HFFc6 (cell line): Measurements from ENCODE around the gene RABGAP1. TPM values are rescaled to one million over a fixed set of nuclear protein-coding genes. Genes with fewer than 3 reads are reported as not detected.

ENCODE experiments used
- DNase-seq: peaks from one replicate; pipeline ENCODE4 v3.0.0-alpha.2; 2018
- H3K27ac Mint-ChIP-seq: 2 replicates; pipeline ENCODE4 v1.8.0; 2020; ENCODE audit warnings: mild to moderate bottlenecking, mixed read lengths
- H3K27me3 Mint-ChIP-seq: 2 replicates; pipeline ENCODE4 v1.8.0; 2021; ENCODE audit warnings: mild to moderate bottlenecking, moderate library complexity, mixed read lengths; ENCODE audit not compliant: insufficient read depth
- H3K36me3 Mint-ChIP-seq: 2 replicates; pipeline ENCODE4 v1.8.0; 2021; ENCODE audit warnings: low read depth, mixed read lengths
- H3K4me1 Mint-ChIP-seq: 2 replicates; pipeline ENCODE4 v1.8.0; 2020; ENCODE audit warnings: low read depth, mixed read lengths
- H3K4me3 Mint-ChIP-seq: 2 replicates; pipeline ENCODE4 v1.8.0; 2020; ENCODE audit warnings: mild to moderate bottlenecking, moderate library complexity, mixed read lengths
- H3K9me3 Mint-ChIP-seq: 2 replicates; pipeline ENCODE4 v1.8.0; 2020; ENCODE audit warnings: mild to moderate bottlenecking, mixed read lengths
- CTCF ChIP-seq: fragments of 200-600 bp; sonication (generic); IDR thresholded peaks from 2 replicates; pipeline ENCODE4 v1.5.0; 2021; ENCODE audit warnings: antibody characterized with exemption, mild to moderate bottlenecking
- total RNA-seq, 6 experiments: library from RNA; stranded (reverse); fragmentation: NEBNext Ultra II Directional; extraction: Animal tissue kit (Norgen Biotek cat#: 25700); gene quantifications; 2 replicates in 1 of 6; 3 replicates in 5 of 6; pipeline ENCODE4 v1.2.3, GENCODE V29; 2021

RABGAP1 gene
- total RNA-seq, 6 experiments from 2014 or later: 29.0 to 39.3 (median 33.9) TPM

GRCh38 chr9:122955961-122956360 lies 15.1 kb downstream of the RABGAP1 start:
- Mint-ChIP-seq H3K27ac (no peak overlapping the region), H3K4me3 (no peak overlapping the region), H3K9me3 (no peaks in the 10 kb centered on the region), H3K4me1 (peaks cover 44% of the 10 kb centered on the region), H3K27me3 (no peaks in the 10 kb centered on the region), H3K36me3 (peaks cover 13% of the 10 kb centered on the region; the same call in 1 of the 2 replicates)
- no peak for DNase-seq
- no peak for TF ChIP-seq CTCF

GRCh38 chr9:122961139-122961538 lies 20.3 kb downstream of the RABGAP1 start:
- TF ChIP-seq CTCF: no peak
- H3K4me1 Mint-ChIP-seq: peaks cover 15% of the 10 kb centered on the region
- no peaks in the 10 kb centered on the region for H3K27me3 Mint-ChIP-seq
- H3K27ac Mint-ChIP-seq: no peak overlapping the region
- no peak overlapping the region for H3K4me3 Mint-ChIP-seq
- H3K9me3 Mint-ChIP-seq: no peaks in the 10 kb centered on the region
- peaks cover 14% of the 10 kb centered on the region; the same call in 1 of the 2 replicates for H3K36me3 Mint-ChIP-seq
- no peak for DNase-seq

- Mint-ChIP-seq H3K27me3 (no peaks in the 10 kb centered on the region), H3K9me3 (no peaks in the 10 kb centered on the region), H3K4me1 (0 out of 2 replicates have a peak, but pooled peaks cover 4% of the 10 kb centered on the region), H3K4me3 (no peak overlapping the region), H3K36me3 (peaks cover 5% of the 10 kb centered on the region; the same call in 1 of the 2 replicates), H3K27ac (no peak overlapping the region)
- no peak for TF ChIP-seq CTCF
- no peak for DNase-seq
These were observed 34.4 kb downstream of the RABGAP1 start for GRCh38 chr9:122975196-122975595.

GRCh38 chr9:122978601-122979000 lies 37.8 kb downstream of the RABGAP1 start:
- Mint-ChIP-seq H3K4me3 (no peak overlapping the region), H3K36me3 (no peaks in the 10 kb centered on the region; the same call in 1 of the 2 replicates), H3K4me1 (0 out of 2 replicates have a peak, but pooled peaks cover 4% of the 10 kb centered on the region), H3K27ac (no peak overlapping the region; the same call in 1 of the 2 replicates), H3K9me3 (no peaks in the 10 kb centered on the region), H3K27me3 (no peaks in the 10 kb centered on the region)
- TF ChIP-seq CTCF: no peak
- DNase-seq: no peak

GRCh38 chr9:122986010-122986409 lies 45.2 kb downstream of the RABGAP1 start:
- Mint-ChIP-seq H3K36me3 (no peaks in the 10 kb centered on the region), H3K9me3 (no peaks in the 10 kb centered on the region), H3K4me1 (no peaks in the 10 kb centered on the region), H3K4me3 (no peak overlapping the region), H3K27me3 (no peaks in the 10 kb centered on the region), H3K27ac (no peak overlapping the region)
- TF ChIP-seq CTCF: no peak
- no peak for DNase-seq

GRCh38 chr9:122988141-122988540 lies 47.3 kb downstream of the RABGAP1 start:
- no peak for DNase-seq
- H3K27ac Mint-ChIP-seq: no peak overlapping the region
- H3K4me3 Mint-ChIP-seq: no peak overlapping the region
- no peak for TF ChIP-seq CTCF
- H3K36me3 Mint-ChIP-seq: no peaks in the 10 kb centered on the region
- no peaks in the 10 kb centered on the region; the same call in 1 of the 2 replicates for H3K27me3 Mint-ChIP-seq
- no peaks in the 10 kb centered on the region for H3K9me3 Mint-ChIP-seq
- peaks cover 6% of the 10 kb centered on the region for H3K4me1 Mint-ChIP-seq
